Ascending aorta (tissue), 2 donors: Measurements from ENCODE around the gene TOMM40L. TPM values are rescaled to one million over a fixed set of nuclear protein-coding genes. Genes with fewer than 3 reads are reported as not detected.

ENCODE experiments used
- DNase-seq, 2 donors: peaks; one replicate each; pipeline ENCODE4 v3.0.0-alpha.2; 2019; ENCODE audit warnings: low spot score in 2 of 2
- H3K27ac ChIP-seq, 2 donors: fragments of 200-600 bp; sonication (generic); one replicate each; pipeline ENCODE4 v1.5.1; 2016 to 2017; ENCODE audit warnings: mild to moderate bottlenecking in 1 of 2
- H3K27me3 ChIP-seq: fragments of 200-600 bp; sonication (generic); one replicate; pipeline ENCODE4 v1.5.1; 2017
- H3K36me3 ChIP-seq, 2 donors: fragments of 200-600 bp; sonication (generic); one replicate each; pipeline ENCODE4 v1.5.1; 2016
- H3K4me1 ChIP-seq, 2 donors: fragments of 200-600 bp; sonication (generic); one replicate each; pipeline ENCODE4 v1.5.1; 2016 to 2017; ENCODE audit warnings: mild to moderate bottlenecking in 1 of 2
- H3K4me3 ChIP-seq, 2 donors: fragments of 200-600 bp; sonication (generic); one replicate each; pipeline ENCODE4 v1.5.1; 2016 to 2017; ENCODE audit warnings: mild to moderate bottlenecking in 1 of 2
- H3K9me3 ChIP-seq, 2 donors: fragments of 200-600 bp; sonication (generic); one replicate each; pipeline ENCODE4 v1.5.1; 2016
- CTCF ChIP-seq, 3 experiments: fragments of 200-600 bp in 2 of 3; fragments of 450-650 bp in 1 of 3; sonication (generic) in 2 of 3; IDR thresholded peaks; one replicate each; pipeline ENCODE4 v1.5.1; 2016 to 2019; ENCODE audit warnings: antibody characterized with exemption in 3 of 3, mild to moderate bottlenecking in 1 of 3, moderate library complexity in 1 of 3
- intact Hi-C: fragments of 100-400 bp; cut with DNase I; formaldehyde crosslinking; loops from one replicate; pipeline ENCODE4 v1.15.1; 2023
- total RNA-seq: library from RNA; depleted of rRNA; stranded (reverse); fragments of >200 nt; gene quantifications from one replicate; pipeline ENCODE4 v1.1.0, GENCODE V29; 2016

Gene TOMM40L
- total RNA-seq, 1 donor from 2014 or later = 26.6 TPM

GRCh38 chr1:161265305-161265704 is 39.4 kb downstream of the TOMM40L start:
- H3K36me3 ChIP-seq = no peaks in the 10 kb centered on the region
- no peaks in the 10 kb centered on the region for H3K27me3 ChIP-seq
- no peak for TF ChIP-seq CTCF (IDR thresholded peaks at IDR 0.05)
- no peak overlapping the region for H3K4me3 ChIP-seq
- no peaks in the 10 kb centered on the region for H3K4me1 ChIP-seq
- H3K27ac ChIP-seq = no peak overlapping the region
- intact Hi-C loops = no loop called here
- H3K9me3 ChIP-seq = no peaks in the 10 kb centered on the region
- DNase-seq = no peak

- no peak overlapping the region for H3K4me3 ChIP-seq
- TF ChIP-seq CTCF (IDR thresholded peaks at IDR 0.05) = no peak
- H3K4me1 ChIP-seq = no peaks in the 10 kb centered on the region
- no peak for DNase-seq
- H3K36me3 ChIP-seq = no peaks in the 10 kb centered on the region
- no peaks in the 10 kb centered on the region for H3K9me3 ChIP-seq
- no peaks in the 10 kb centered on the region for H3K27me3 ChIP-seq
- intact Hi-C loops = no loop called here
- H3K27ac ChIP-seq = no peak overlapping the region
Measured at GRCh38 chr1:161266202-161266601, 40.3 kb downstream of the TOMM40L start.

GRCh38 chr1:161266836-161267235 is 41.0 kb downstream of the TOMM40L start:
- H3K27ac ChIP-seq = no peak overlapping the region
- H3K4me1 ChIP-seq = no peaks in the 10 kb centered on the region
- H3K27me3 ChIP-seq = no peaks in the 10 kb centered on the region
- no peak for DNase-seq
- TF ChIP-seq CTCF (IDR thresholded peaks at IDR 0.05) = no peak
- H3K4me3 ChIP-seq = no peak overlapping the region
- H3K9me3 ChIP-seq = no peaks in the 10 kb centered on the region
- H3K36me3 ChIP-seq = no peaks in the 10 kb centered on the region
- intact Hi-C loops = no loop called here

GRCh38 chr1:161267321-161267720 is 41.5 kb downstream of the TOMM40L start:
- intact Hi-C loops = no loop called here
- H3K9me3 ChIP-seq = no peaks in the 10 kb centered on the region
- H3K27me3 ChIP-seq = no peaks in the 10 kb centered on the region
- H3K36me3 ChIP-seq = no peaks in the 10 kb centered on the region
- TF ChIP-seq CTCF (IDR thresholded peaks at IDR 0.05) = no peak
- no peaks in the 10 kb centered on the region for H3K4me1 ChIP-seq
- H3K4me3 ChIP-seq = no peak overlapping the region
- DNase-seq = no peak
- no peak overlapping the region for H3K27ac ChIP-seq

GRCh38 chr1:161273402-161273801 is 47.5 kb downstream of the TOMM40L start:
- Histone ChIP-seq H3K4me1 (no peaks in the 10 kb centered on the region), H3K4me3 (no peak overlapping the region), H3K9me3 (no peaks in the 10 kb centered on the region), H3K27me3 (no peaks in the 10 kb centered on the region), H3K27ac (no peak overlapping the region), H3K36me3 (no peaks in the 10 kb centered on the region)
- DNase-seq = no peak
- intact Hi-C loops = no loop called here
- no peak for TF ChIP-seq CTCF (IDR thresholded peaks at IDR 0.05)

GRCh38 chr1:161274874-161275273 is 49.0 kb downstream of the TOMM40L start:
- no peaks in the 10 kb centered on the region for H3K4me1 ChIP-seq
- TF ChIP-seq CTCF (IDR thresholded peaks at IDR 0.05) = no peak
- DNase-seq = no peak
- H3K27ac ChIP-seq = no peak overlapping the region
- H3K36me3 ChIP-seq = no peaks in the 10 kb centered on the region
- H3K4me3 ChIP-seq = no peak overlapping the region
- no peaks in the 10 kb centered on the region for H3K9me3 ChIP-seq
- H3K27me3 ChIP-seq = no peaks in the 10 kb centered on the region
- intact Hi-C loops = no loop called here
